AG04450 (cell line): ENCODE measurements around the gene CDC42. TPM values are rescaled to one million over a fixed set of nuclear protein-coding genes. Genes with fewer than 3 reads are reported as not detected.
A peak's percentile ranks its signal among the peaks of the same experiment; 100 is the strongest.
"Not testable (repeated sequence)": the region's sequence is repeated elsewhere in the genome, so short reads cannot be mapped to it uniquely, and the experiment has no call there.

Source experiments
- CTCF ChIA-PET: fragments of 300-600, 350-600 bp; formaldehyde crosslinking; extraction: SDS; loops from one replicate; lab custom pipeline; 2022; ENCODE audit warnings: antibody characterized with exemption, inconsistent platforms; lab: Charles Lee
- POLR2A ChIA-PET: fragments of 350-600 bp; formaldehyde crosslinking; extraction: SDS; loops from one replicate; lab custom pipeline; 2021; ENCODE audit warnings: antibody characterized with exemption, inconsistent platforms; lab: Yijun Ruan, JAX
- DNase-seq: peaks from one replicate; pipeline ENCODE4 v3.0.0-alpha.2; 2011; ENCODE audit warnings: low read depth, low spot score
- H3K27ac ChIP-seq: one replicate; pipeline ENCODE4 v1.5.1; 2012; ENCODE audit warnings: low read depth, low read length, control low read depth
- H3K27me3 ChIP-seq: one replicate; pipeline ENCODE4 v1.6.0; 2012; ENCODE audit warnings: low read length; ENCODE audit not compliant: control insufficient read depth, insufficient read depth
- H3K4me3 ChIP-seq: 2 replicates; pipeline ENCODE4 v1.5.1; 2011; ENCODE audit warnings: mild to moderate bottlenecking, low read depth, low read length, control low read depth
- H3K9me3 ChIP-seq: 2 replicates; pipeline ENCODE4 v1.5.1; 2012; ENCODE audit warnings: low read length; ENCODE audit not compliant: control insufficient read depth, insufficient read depth
- CTCF ChIP-seq: IDR thresholded peaks from 2 replicates; pipeline ENCODE4 v1.5.1; 2011; ENCODE audit warnings: low read depth, low read length, control low read depth, inconsistent platforms
- polyA minus RNA-seq: library from RNA; depleted of rRNA, polyadenylated mRNA; stranded (reverse); fragments of >200 nt; gene quantifications from 2 replicates; pipeline ENCODE4 v1.2.3, GENCODE V29; 2011; rRNA and poly(A)+ RNA removed
- polyA plus RNA-seq: library from polyadenylated mRNA; depleted of rRNA; stranded (reverse); fragments of >200 nt; gene quantifications from 2 replicates; pipeline ENCODE4 v1.2.3, GENCODE V29; 2011; rRNA removed

CDC42 gene
- polyA plus RNA-seq (345 and 400 TPM in 2 replicates), polyA minus RNA-seq (212 and 366 TPM in 2 replicates)

GRCh38 chr1:22052115-22053016, at the start of gene CDC42:
CDC42 (plus strand) TSS chr1:22052709; CDS start chr1:22078479, 25,770 bp downstream.
- ChIA-PET POLR2A (interaction anchor here (1.0 to 2.7 kb wide), 6 partner anchors 12 to 59 kb away, joined by 3 to 22 read pairs (median 6); no protein-coding TSS in a partner anchor), CTCF (interaction anchor here (1.1 to 1.6 kb wide), 2 partner anchors 53 to 364 kb away, joined by 4 read pairs; no protein-coding TSS in a partner anchor)
- H3K27ac ChIP-seq = peak within 1 kb of the TSS; percentile 85
- DNase-seq = peak; percentile 89
- no peaks in the 10 kb centered on the region; the same call in 1 of the 2 replicates for H3K9me3 ChIP-seq
- peak within 1 kb of the TSS; percentile 95 for H3K4me3 ChIP-seq
- TF ChIP-seq CTCF = no peak
- no peaks in the 10 kb centered on the region for H3K27me3 ChIP-seq

GRCh38 chr1:22002875-22003274, 49.6 kb upstream of the CDC42 start:
- H3K4me3 ChIP-seq, CTCF ChIA-PET, H3K27me3 ChIP-seq, DNase-seq, H3K27ac ChIP-seq, H3K9me3 ChIP-seq, POLR2A ChIA-PET: not testable (repeated sequence)

- H3K27me3 ChIP-seq, H3K27ac ChIP-seq, DNase-seq, H3K9me3 ChIP-seq, CTCF ChIA-PET, H3K4me3 ChIP-seq: not testable (repeated sequence)
- POLR2A ChIA-PET = interaction anchor here (1.2 kb wide), 1 partner anchor 22 kb away, joined by 5 read pairs; no protein-coding TSS in a partner anchor
These were observed 48.5 kb upstream of the CDC42 start for GRCh38 chr1:22003959-22004358.

GRCh38 chr1:22005261-22006149, 47.0 kb upstream of the CDC42 start:
- TF ChIP-seq CTCF = peak; percentile 28; the same call in 1 of the 2 replicates
- H3K9me3 ChIP-seq, CTCF ChIA-PET, POLR2A ChIA-PET, H3K27ac ChIP-seq, DNase-seq, H3K27me3 ChIP-seq, H3K4me3 ChIP-seq: not testable (repeated sequence)

GRCh38 chr1:22006736-22007135, 45.8 kb upstream of the CDC42 start:
- DNase-seq, H3K9me3 ChIP-seq, POLR2A ChIA-PET, H3K27ac ChIP-seq, CTCF ChIA-PET, H3K27me3 ChIP-seq, H3K4me3 ChIP-seq: not testable (repeated sequence)

DNA sequence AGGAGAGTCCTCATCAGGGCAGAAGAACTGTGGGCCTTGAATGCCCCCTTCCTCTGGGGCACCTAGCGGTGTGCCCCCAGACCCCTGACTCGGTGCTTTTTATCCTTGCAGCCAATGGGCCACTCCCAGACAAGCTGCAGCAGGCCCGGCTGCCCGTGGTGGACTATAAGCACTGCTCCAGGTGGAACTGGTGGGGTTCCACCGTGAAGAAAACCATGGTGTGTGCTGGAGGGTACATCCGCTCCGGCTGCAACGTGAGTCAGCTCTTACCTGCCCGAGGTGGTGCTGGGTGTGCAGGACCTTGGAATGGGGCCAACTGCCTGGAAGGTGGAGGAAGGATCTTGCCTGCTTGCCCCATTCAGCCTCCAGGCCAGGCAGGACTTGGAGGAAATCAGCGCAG, 45.2 kb upstream of the CDC42 start:
- H3K27ac ChIP-seq, DNase-seq, CTCF ChIA-PET, H3K27me3 ChIP-seq, H3K4me3 ChIP-seq, H3K9me3 ChIP-seq, POLR2A ChIA-PET: not testable (repeated sequence)

DNA sequence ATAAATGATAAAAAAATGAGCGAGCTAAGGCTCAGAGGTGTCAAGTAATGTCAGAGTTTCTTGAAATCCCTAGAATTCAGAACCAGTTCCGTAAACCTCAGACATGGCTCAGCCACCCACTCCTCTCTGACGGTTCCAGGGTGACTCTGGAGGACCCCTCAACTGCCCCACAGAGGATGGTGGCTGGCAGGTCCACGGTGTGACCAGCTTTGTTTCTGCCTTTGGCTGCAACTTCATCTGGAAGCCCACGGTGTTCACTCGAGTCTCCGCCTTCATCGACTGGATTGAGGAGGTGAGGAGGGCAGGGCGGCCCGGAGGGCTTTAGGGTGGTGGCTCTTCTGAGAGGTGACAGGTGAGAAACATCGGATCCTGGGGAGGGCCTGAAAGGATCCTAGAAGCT, 42.9 kb upstream of the CDC42 start:
- H3K27ac ChIP-seq, POLR2A ChIA-PET, H3K27me3 ChIP-seq, DNase-seq, H3K4me3 ChIP-seq, CTCF ChIA-PET, H3K9me3 ChIP-seq: not testable (repeated sequence)

DNA sequence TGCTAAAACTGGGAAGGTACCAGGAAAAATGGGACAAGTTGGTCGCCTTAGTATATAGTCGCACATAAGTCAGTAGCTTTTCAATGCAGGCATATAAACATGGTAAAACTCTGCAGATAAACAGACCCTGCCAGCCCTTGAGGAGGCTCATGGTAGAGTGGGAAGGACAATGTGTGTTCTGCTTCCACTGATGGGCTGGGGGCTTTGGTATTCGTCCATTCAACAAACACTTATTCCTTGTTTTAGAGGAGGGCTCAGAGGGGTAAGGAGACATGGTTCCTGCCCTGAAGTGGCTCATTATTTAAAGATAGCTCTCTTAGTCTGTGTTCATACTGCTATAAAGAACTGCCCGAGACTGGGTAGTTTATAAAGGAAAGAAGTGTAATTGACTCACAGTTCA, 39.8 kb upstream of the CDC42 start:
- H3K27ac ChIP-seq, POLR2A ChIA-PET, DNase-seq, H3K9me3 ChIP-seq, CTCF ChIA-PET, H3K27me3 ChIP-seq, H3K4me3 ChIP-seq: not testable (repeated sequence)

DNA sequence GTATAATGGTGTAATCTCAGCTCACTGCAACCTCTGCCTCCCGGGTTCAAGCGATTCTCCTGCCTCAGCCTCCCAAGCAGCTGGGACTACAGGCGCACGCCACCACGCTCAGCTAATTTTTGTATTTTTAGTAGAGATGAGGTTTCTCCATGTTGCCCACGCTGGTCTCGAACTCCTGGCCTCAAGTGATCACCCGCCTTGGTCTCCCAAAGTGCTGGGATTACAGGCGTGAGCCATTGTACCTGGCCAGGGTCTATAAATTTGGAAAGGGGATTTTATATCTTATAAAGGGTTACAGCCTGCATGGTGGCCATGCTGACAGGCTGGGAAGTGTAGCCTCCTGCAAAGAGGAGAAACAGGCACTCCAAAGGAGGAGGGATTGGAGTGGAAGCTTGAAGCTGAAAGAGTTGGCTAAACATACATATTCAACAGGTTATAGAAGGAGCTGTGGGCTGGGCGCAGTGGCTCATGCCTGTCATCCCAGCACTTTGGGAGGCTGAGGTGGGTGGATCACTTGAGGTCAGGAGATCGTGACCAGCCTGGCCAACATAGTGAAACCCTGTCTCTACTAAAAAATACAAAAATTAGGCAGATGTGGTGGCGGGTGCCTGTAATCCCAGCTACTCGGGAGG, 37.8 kb upstream of the CDC42 start:
- CTCF ChIA-PET = interaction anchor here (0.6 kb wide), 1 partner anchor 9 kb away, joined by 3 read pairs; no protein-coding TSS in a partner anchor
- POLR2A ChIA-PET, H3K27ac ChIP-seq, H3K9me3 ChIP-seq, H3K4me3 ChIP-seq, H3K27me3 ChIP-seq, DNase-seq: not testable (repeated sequence)
